ENCODE measurements around the gene SYNGR3. TPM values are rescaled to one million over a fixed set of nuclear protein-coding genes. Genes with fewer than 3 reads are reported as not detected.

Gene SYNGR3
- total RNA-seq, 1 donor from 2014 or later, result 11.3 TPM

DNA sequence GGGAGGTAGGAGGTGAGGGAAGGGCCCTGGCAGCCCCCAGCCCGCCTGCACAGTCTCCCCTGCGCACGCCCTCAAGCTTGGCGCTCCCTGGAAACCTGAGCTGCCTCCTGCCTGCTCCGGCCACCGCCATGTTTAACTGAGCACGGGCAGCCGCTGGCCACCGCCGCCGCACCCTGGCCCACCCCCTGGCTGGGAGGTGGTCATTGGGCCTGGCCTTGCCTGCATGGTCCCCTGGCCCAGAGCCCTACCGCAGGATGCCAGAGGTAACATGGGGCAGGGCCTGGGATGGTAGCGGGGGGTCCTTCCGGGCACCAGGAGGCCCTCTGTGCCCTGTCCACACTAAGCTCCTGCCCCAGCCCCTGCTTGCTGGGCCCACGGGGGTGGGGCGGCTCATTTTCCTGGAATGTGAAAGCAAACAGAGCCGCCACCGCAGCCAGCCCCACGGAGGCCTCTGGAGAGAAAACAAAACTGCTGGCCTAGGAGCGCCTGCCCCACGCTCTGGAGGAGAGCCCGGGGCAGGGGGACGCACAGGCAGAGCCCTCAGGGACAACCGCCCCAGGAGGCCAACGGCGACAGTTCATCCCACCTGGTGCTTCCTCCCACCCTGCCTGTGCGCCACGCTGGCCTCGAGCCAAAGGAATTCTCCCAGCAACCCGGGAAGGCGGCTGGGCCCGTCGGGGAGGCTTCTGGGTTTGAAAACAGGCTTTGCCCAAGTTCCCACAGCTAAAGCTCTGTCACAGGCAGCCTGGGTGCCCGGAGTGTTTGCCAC is 45.8 kb downstream of the SYNGR3 start:
- H3K9me3 Mint-ChIP-seq, result no peaks in the 10 kb centered on the region
- CTCF ChIA-PET, result no interaction called here
- no peak overlapping the region for H3K27ac Mint-ChIP-seq
- no peaks in the 10 kb centered on the region for H3K36me3 Mint-ChIP-seq (ENCODE audit: low read depth)
- POLR2A ChIA-PET, result interaction anchor here (0.6 kb wide), 1 partner anchor 1100 kb away, joined by 5 read pairs; no protein-coding TSS in a partner anchor
- H3K4me3 Mint-ChIP-seq, result no peak overlapping the region
- intact Hi-C loops (cut with micrococcal nuclease), result no loop called here
- H3K27me3 Mint-ChIP-seq, result peaks cover 6% of the 10 kb centered on the region
- TF ChIP-seq, protein P1, sequence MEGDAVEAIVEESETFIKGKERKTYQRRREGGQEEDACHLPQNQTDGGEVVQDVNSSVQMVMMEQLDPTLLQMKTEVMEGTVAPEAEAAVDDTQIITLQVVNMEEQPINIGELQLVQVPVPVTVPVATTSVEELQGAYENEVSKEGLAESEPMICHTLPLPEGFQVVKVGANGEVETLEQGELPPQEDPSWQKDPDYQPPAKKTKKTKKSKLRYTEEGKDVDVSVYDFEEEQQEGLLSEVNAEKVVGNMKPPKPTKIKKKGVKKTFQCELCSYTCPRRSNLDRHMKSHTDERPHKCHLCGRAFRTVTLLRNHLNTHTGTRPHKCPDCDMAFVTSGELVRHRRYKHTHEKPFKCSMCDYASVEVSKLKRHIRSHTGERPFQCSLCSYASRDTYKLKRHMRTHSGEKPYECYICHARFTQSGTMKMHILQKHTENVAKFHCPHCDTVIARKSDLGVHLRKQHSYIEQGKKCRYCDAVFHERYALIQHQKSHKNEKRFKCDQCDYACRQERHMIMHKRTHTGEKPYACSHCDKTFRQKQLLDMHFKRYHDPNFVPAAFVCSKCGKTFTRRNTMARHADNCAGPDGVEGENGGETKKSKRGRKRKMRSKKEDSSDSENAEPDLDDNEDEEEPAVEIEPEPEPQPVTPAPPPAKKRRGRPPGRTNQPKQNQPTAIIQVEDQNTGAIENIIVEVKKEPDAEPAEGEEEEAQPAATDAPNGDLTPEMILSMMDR (IDR thresholded peaks at IDR 0.05), result no peak
- ATAC-seq (ENCODE audit: low read depth) (no peak), DNase-seq (no peak)
- H3K4me1 Mint-ChIP-seq, result peaks cover 2% of the 10 kb centered on the region

- H3K9me3 Mint-ChIP-seq, result no peaks in the 10 kb centered on the region
- ATAC-seq (ENCODE audit: low read depth), result no peak
- intact Hi-C loops (cut with micrococcal nuclease), result no loop called here
- H3K4me1 Mint-ChIP-seq, result peaks cover 2% of the 10 kb centered on the region
- DNase-seq, result no peak
- H3K27me3 Mint-ChIP-seq, result peaks cover 6% of the 10 kb centered on the region
- ChIA-PET POLR2A (interaction anchor here (0.6 kb wide), 1 partner anchor 1101 kb away, joined by 5 read pairs; no protein-coding TSS in a partner anchor), CTCF (no interaction called here)
- H3K27ac Mint-ChIP-seq, result no peak overlapping the region
- H3K4me3 Mint-ChIP-seq, result no peak overlapping the region
- TF ChIP-seq, protein P1 (IDR thresholded peaks at IDR 0.05), result no peak
- H3K36me3 Mint-ChIP-seq (ENCODE audit: low read depth), result no peaks in the 10 kb centered on the region
Measured at GRCh38 chr16:2036200-2036966, 46.6 kb downstream of the SYNGR3 start.

- no peak for DNase-seq
- H3K27ac Mint-ChIP-seq, result no peak overlapping the region
- no peaks in the 10 kb centered on the region for H3K36me3 Mint-ChIP-seq (ENCODE audit: low read depth)
- ChIA-PET POLR2A (no interaction called here), CTCF (no interaction called here)
- TF ChIP-seq, protein P1 (IDR thresholded peaks at IDR 0.05), result no peak
- no peaks in the 10 kb centered on the region for H3K9me3 Mint-ChIP-seq
- H3K27me3 Mint-ChIP-seq, result peaks cover 6% of the 10 kb centered on the region
- ATAC-seq (ENCODE audit: low read depth), result no peak
- peaks cover 2% of the 10 kb centered on the region for H3K4me1 Mint-ChIP-seq
- no peak overlapping the region for H3K4me3 Mint-ChIP-seq
- intact Hi-C loops (cut with micrococcal nuclease), result no loop called here
Measured at GRCh38 chr16:2037115-2037514, 47.3 kb downstream of the SYNGR3 start.

DNA sequence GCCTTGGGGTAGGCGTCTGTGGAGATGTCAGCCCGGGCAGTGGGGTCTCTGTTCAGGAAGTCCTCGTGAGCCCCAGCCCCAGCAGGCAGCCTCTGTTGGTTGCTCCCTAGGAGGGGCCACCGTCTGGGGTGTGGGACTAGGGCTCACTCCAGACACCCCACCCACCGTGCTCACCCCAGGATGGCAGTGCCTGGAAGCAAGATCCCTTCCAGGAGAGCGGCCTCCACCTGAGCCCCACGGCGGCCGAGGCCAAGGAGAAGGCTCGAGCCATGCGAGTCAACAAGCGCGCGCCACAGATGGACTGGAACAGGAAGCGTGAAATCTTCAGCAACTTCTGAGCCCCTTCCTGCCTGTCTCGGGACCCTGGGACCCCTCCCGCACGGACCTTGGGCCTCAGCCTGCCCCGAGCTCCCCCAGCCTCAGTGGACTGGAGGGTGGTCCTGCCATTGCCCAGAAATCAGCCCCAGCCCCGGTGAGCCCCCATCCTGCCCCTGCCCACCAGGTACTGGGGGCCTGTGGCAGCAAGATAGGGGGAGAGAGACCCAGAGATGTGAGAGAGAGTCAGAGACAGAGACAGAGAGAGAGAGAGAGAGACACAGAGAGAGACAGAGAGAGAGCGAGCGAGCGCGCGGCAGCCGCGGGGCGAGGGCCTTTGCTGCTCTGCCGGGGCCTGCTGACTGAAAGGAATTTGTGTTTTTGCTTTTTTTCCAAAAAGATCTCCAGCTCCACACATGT is 48.0 kb downstream of the SYNGR3 start:
- TF ChIP-seq, protein P1 (IDR thresholded peaks at IDR 0.05), result no peak
- no peaks in the 10 kb centered on the region for H3K36me3 Mint-ChIP-seq (ENCODE audit: low read depth)
- no peaks in the 10 kb centered on the region for H3K4me1 Mint-ChIP-seq
- H3K27me3 Mint-ChIP-seq, result peaks cover 6% of the 10 kb centered on the region
- no peak overlapping the region for H3K27ac Mint-ChIP-seq
- intact Hi-C loops (cut with micrococcal nuclease), result no loop called here
- ATAC-seq (ENCODE audit: low read depth) (no peak), DNase-seq (no peak)
- no peak overlapping the region for H3K4me3 Mint-ChIP-seq
- H3K9me3 Mint-ChIP-seq, result no peaks in the 10 kb centered on the region
- CTCF ChIA-PET, result no interaction called here
- POLR2A ChIA-PET, result no interaction called here

All from activated B cell treated with CpG ODN at 0.5 μM for 24 hours (primary cell).